ENCODE data around the gene TEN1.

Gene TEN1

DNA sequence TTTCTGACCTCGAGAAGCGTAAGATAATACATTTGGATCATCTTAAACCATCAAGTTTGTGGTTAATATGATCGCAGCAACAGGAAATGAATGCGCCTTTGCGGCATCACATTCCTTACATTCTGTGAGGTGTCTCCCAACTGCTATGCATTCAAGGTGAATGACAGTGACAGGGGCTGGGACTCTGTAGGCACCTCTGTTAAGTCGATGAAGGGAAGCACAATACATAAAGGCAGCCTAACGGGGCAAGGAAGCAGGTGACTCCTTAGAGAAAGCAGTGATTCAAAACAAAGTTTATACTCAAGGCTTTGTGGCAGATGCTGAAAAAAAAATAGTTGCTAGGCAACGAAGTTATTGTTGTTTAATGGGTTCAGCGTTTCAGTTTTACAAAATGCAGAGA is 69.7 kb downstream of the TEN1 start:
- DNase-seq (ENCODE audit: insufficient read length, low spot score): no peak
- no peak for FAIRE-seq
- TF ChIP-seq TAF1 (IDR thresholded peaks at IDR 0.05; ENCODE audit: low read depth, low read length): no peak
- TF ChIP-seq PAX5 (IDR thresholded peaks at IDR 0.05; ENCODE audit: insufficient read depth, low read length, severe bottlenecking): no peak
- TF ChIP-seq POLR2A (IDR thresholded peaks at IDR 0.05; ENCODE audit: low read depth, low read length): no peak
- no peak for TF ChIP-seq POLR2AphosphoS5 (IDR thresholded peaks at IDR 0.05; ENCODE audit: low read depth, low read length)

- no peak for TF ChIP-seq TAF1 (IDR thresholded peaks at IDR 0.05; ENCODE audit: low read depth, low read length)
- no peak for TF ChIP-seq POU2F2 (IDR thresholded peaks at IDR 0.05; ENCODE audit: low read depth, low read length)
- TF ChIP-seq POLR2AphosphoS5 (IDR thresholded peaks at IDR 0.05; ENCODE audit: low read depth, low read length): no peak
- TF ChIP-seq PAX5 (IDR thresholded peaks at IDR 0.05; ENCODE audit: insufficient read depth, low read length, severe bottlenecking): no peak
- FAIRE-seq (no peak), DNase-seq (ENCODE audit: insufficient read length, low spot score) (no peak)
Measured at GRCh38 chr17:76049239-76049638, 70.2 kb downstream of the TEN1 start.

DNA sequence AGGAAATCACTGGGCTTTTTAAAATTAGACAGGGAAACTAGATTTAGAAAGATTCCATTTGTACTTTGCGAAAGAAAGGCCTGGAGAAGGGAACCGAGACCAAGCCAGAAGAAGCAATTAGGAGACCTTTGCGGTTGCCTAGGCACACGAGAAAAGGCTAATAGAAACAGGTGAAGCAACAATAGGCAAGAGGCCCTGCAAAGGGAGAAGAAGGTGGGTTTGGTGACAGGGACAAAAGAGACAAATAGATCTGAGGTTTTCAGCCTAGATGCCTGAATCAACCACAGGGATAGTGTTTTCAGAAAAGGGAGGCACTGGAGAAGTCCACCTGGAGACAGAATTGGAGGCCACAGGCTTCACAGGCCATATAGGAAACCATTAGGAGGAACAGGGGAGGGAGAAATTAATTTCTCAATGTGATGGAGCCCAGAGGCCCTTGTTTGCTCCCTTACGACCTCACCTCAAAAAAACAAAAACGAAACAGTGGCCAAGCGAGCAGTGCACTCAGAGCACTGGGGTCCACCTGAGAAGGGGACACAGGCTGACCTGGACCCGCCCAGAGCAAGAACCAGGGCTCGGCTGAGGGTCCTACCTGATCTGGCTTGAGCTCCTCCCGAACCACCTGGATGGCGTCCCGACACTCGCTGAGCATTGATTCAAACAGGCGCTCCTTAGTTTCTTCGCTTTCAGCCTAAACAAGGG is 70.9 kb downstream of the TEN1 start:
- TF ChIP-seq PAX5 (IDR thresholded peaks at IDR 0.05; ENCODE audit: insufficient read depth, low read length, severe bottlenecking) (no peak), TAF1 (IDR thresholded peaks at IDR 0.05; ENCODE audit: low read depth, low read length) (no peak), POLR2AphosphoS5 (IDR thresholded peaks at IDR 0.05; ENCODE audit: low read depth, low read length) (no peak), POLR2A (IDR thresholded peaks at IDR 0.05; ENCODE audit: low read depth, low read length) (no peak), SPI1 (IDR thresholded peaks at IDR 0.05; ENCODE audit: low read depth, low read length) (no peak), POU2F2 (IDR thresholded peaks at IDR 0.05; ENCODE audit: low read depth, low read length) (no peak)
- no peak for DNase-seq (ENCODE audit: insufficient read length, low spot score)
- FAIRE-seq: no peak
